HepG2 (cell line): ENCODE results near the gene TNFSF12. TPM values are rescaled to one million over a fixed set of nuclear protein-coding genes. Genes with fewer than 3 reads are reported as not detected.

ENCODE experiments used
- CCAR2 ChIP-seq: fragments of 200-400 bp; formaldehyde crosslinking; optimal IDR thresholded peaks from 2 replicates; pipeline ENCODE3; 2018; ENCODE audit warnings: low read depth, mild to moderate bottlenecking, low read length, moderate library complexity
- DBP ChIP-seq: sonication (generic); formaldehyde crosslinking; IDR thresholded peaks from 2 replicates; pipeline ENCODE4 v1.4.0; 2020; ENCODE audit warnings: missing genetic modification reagents; ENCODE audit errors: not compliant biosample characterization
- HOXA3 ChIP-seq: sonication (generic); formaldehyde crosslinking; IDR thresholded peaks from 2 replicates; pipeline ENCODE4 v1.5.0; 2020; ENCODE audit warnings: missing genetic modification reagents
- IKZF1 ChIP-seq: fragments of 450-650 bp; IDR thresholded peaks from 2 replicates; pipeline ENCODE4 v1.7.1; 2016
- IKZF5 ChIP-seq: IDR thresholded peaks from 2 replicates; pipeline ENCODE4 v1.6.1; 2018; ENCODE audit warnings: missing genetic modification reagents, mild to moderate bottlenecking, missing compliant biosample characterization
- KLF11 ChIP-seq: IDR thresholded peaks from 2 replicates; pipeline ENCODE4 v1.6.1; 2016; ENCODE audit warnings: missing compliant biosample characterization
- KLF15 ChIP-seq: sonication (generic); formaldehyde crosslinking; IDR thresholded peaks from 2 replicates; pipeline ENCODE4 v1.8.1; 2023; ENCODE audit warnings: borderline replicate concordance, mild to moderate bottlenecking, inconsistent platforms, missing genetic modification reagents, mixed read lengths
- MLLT10 ChIP-seq: sonication (generic); formaldehyde crosslinking; IDR thresholded peaks from 2 replicates; pipeline ENCODE4 v1.4.0; 2020; ENCODE audit warnings: missing genetic modification reagents
- NFE2L1 ChIP-seq: sonication (generic); formaldehyde crosslinking; IDR thresholded peaks from 2 replicates; pipeline ENCODE4 v1.4.0; 2020; ENCODE audit warnings: missing genetic modification reagents, mild to moderate bottlenecking, borderline replicate concordance
- NFKB2 ChIP-seq: sonication (generic); formaldehyde crosslinking; IDR thresholded peaks from 2 replicates; pipeline ENCODE4 v1.4.0; 2020; ENCODE audit warnings: missing genetic modification reagents, borderline replicate concordance
- NR1H2 ChIP-seq: sonication (generic); formaldehyde crosslinking; IDR thresholded peaks from 2 replicates; pipeline ENCODE4 v1.8.1; 2022; ENCODE audit warnings: low read depth, missing genetic modification reagents, borderline replicate concordance
- PHF20 ChIP-seq: sonication (generic); formaldehyde crosslinking; IDR thresholded peaks from 2 replicates; pipeline ENCODE4 v1.5.0; 2020; ENCODE audit warnings: mild to moderate bottlenecking, missing genetic modification reagents
- PITX1 ChIP-seq: sonication (generic); formaldehyde crosslinking; IDR thresholded peaks from 2 replicates; pipeline ENCODE4 v1.5.1; 2020; ENCODE audit warnings: mild to moderate bottlenecking, missing genetic modification reagents
- ZC3H4 ChIP-seq: sonication (generic); formaldehyde crosslinking; IDR thresholded peaks from 2 replicates; pipeline ENCODE4 v1.4.0; 2020; ENCODE audit warnings: missing genetic modification reagents, borderline replicate concordance
- ZNF256 ChIP-seq: sonication (generic); formaldehyde crosslinking; conservative IDR thresholded peaks from 2 replicates; pipeline ENCODE4 v1.4.0; 2020; ENCODE audit warnings: missing genetic modification reagents
- ZNF382 ChIP-seq: sonication (generic); formaldehyde crosslinking; IDR thresholded peaks from 2 replicates; pipeline ENCODE4 v1.5.0; 2020; ENCODE audit warnings: missing genetic modification reagents, mild to moderate bottlenecking, borderline replicate concordance
- ZNF484 ChIP-seq: sonication (generic); formaldehyde crosslinking; IDR thresholded peaks from 2 replicates; pipeline ENCODE4 v1.5.1; 2020; ENCODE audit warnings: mild to moderate bottlenecking, low read depth, missing genetic modification reagents, borderline replicate concordance
- ZNF512B ChIP-seq: sonication (generic); formaldehyde crosslinking; IDR thresholded peaks from 2 replicates; pipeline ENCODE4 v1.5.1; 2020; ENCODE audit warnings: missing genetic modification reagents, mild to moderate bottlenecking, borderline replicate concordance
- ZNF562 ChIP-seq: sonication (generic); formaldehyde crosslinking; IDR thresholded peaks from 2 replicates; pipeline ENCODE4 v1.8.0; 2022; ENCODE audit warnings: missing genetic modification reagents, borderline replicate concordance
- ZNF710 ChIP-seq: sonication (generic); formaldehyde crosslinking; IDR thresholded peaks from 2 replicates; pipeline ENCODE4 v1.5.0; 2020; ENCODE audit warnings: mild to moderate bottlenecking, missing genetic modification reagents, borderline replicate concordance
- ZNF720 ChIP-seq: sonication (generic); formaldehyde crosslinking; IDR thresholded peaks from 2 replicates; pipeline ENCODE4 v1.4.0; 2020; ENCODE audit warnings: missing genetic modification reagents
- polyA plus RNA-seq, 8 experiments: library from polyadenylated mRNA; depleted of rRNA in 3 of 8; stranded (reverse) in 7 of 8; unstranded in 1 of 8; fragments of >200 nt; fragmentation: Illumina TruSeq in 4 of 8; extraction: Trizol in 4 of 8; gene quantifications; 2 replicates each; pipeline versions ENCODE4 v1.2.1 to v1.2.3, GENCODE V29; 2011 to 2016; ENCODE audit warnings: low read depth in 4 of 8, missing spikeins in 1 of 8, mixed read lengths in 1 of 8; ENCODE audit not compliant: insufficient read depth in 1 of 8
- total RNA-seq, 5 experiments: library from RNA; depleted of rRNA; stranded (reverse); fragments of >200 nt; fragmentation: Illumina TruSeq; extraction: Trizol; gene quantifications; 2 replicates each; pipeline ENCODE4 v1.2.3, GENCODE V29; 2016; ENCODE audit warnings: low read depth in 1 of 5

TNFSF12 gene
- total and polyA plus RNA-seq, 2 of the 13 experiments (the other 11 are each of a cell fraction or from before 2014, with no cell fraction given) = 0.93 to 7.2 TPM

- TF ChIP-seq NFKB2 (CRISPR knock-in tag) (0 out of 2 replicates have a peak, but pooled peaks have one; percentile 83), CCAR2 (no peak), IKZF1 (no peak), DBP (CRISPR knock-in tag) (peak; percentile 83), ZC3H4 (CRISPR knock-in tag) (no peak; the same call in 1 of the 2 replicates), PHF20 (CRISPR knock-in tag) (peak; percentile 88), KLF15 (peak; percentile 58; the same call in 1 of the 2 replicates), HOXA3 (peak; percentile 99), MLLT10 (CRISPR knock-in tag) (no peak), ZNF562 (CRISPR knock-in tag) (no peak), PITX1 (0 out of 2 replicates have a peak, but pooled peaks have one; percentile 26), ZNF256 (CRISPR knock-in tag) (peak; percentile 79), ZNF484 (CRISPR knock-in tag) (peak; percentile 50; the same call in 1 of the 2 replicates), ZNF512B (no peak), ZNF382 (no peak), ZNF710 (CRISPR knock-in tag) (no peak), NFE2L1 (no peak), NR1H2 (CRISPR knock-in tag) (0 out of 2 replicates have a peak, but pooled peaks have one; percentile 37), KLF11 (CRISPR knock-in tag) (0 out of 2 replicates have a peak, but pooled peaks have one; percentile 37), ZNF720 (CRISPR knock-in tag) (no peak), IKZF5 (CRISPR knock-in tag) (peak; percentile 82; the same call in 1 of the 2 replicates)
Measured at GRCh38 chr17:7583253-7584109, 34.6 kb downstream of the TNFSF12 start, which contains the start of gene MPDU1 (continued).
